Cerebellar cortex (tissue), 1 donor: ENCODE data around the gene KIR2DL3.

Source experiments
- DNase-seq: peaks from one replicate; pipeline ENCODE4 v3.0.0-alpha.2; 2015; ENCODE audit warnings: low spot score

KIR2DL3 gene

DNA sequence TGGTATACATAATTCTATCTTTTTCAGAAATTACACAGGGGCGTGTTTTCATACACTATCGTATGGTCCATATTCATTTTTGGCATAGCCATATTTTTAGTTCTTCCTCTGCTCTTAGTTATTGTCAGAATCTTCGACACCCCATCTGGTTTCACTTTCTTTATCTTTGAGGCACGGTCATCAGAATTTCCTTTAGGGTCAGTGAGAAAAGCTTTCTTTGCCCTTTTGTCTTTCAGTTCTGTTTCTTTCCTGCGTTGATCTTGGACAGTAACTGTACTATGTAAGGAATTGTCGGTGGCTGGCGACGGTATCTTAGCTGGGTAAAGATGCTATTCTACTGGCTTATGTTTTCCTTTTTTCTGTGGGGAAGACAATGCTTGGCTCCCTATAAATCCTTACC is 54.5 kb downstream of the KIR2DL3 start:
- no peak for DNase-seq

- DNase-seq: no peak
Measured at GRCh38 chr19:54795758-54796157, 57.4 kb downstream of the KIR2DL3 start.
